ENCODE results near the gene CPEB4.

Gene CPEB4

DNA sequence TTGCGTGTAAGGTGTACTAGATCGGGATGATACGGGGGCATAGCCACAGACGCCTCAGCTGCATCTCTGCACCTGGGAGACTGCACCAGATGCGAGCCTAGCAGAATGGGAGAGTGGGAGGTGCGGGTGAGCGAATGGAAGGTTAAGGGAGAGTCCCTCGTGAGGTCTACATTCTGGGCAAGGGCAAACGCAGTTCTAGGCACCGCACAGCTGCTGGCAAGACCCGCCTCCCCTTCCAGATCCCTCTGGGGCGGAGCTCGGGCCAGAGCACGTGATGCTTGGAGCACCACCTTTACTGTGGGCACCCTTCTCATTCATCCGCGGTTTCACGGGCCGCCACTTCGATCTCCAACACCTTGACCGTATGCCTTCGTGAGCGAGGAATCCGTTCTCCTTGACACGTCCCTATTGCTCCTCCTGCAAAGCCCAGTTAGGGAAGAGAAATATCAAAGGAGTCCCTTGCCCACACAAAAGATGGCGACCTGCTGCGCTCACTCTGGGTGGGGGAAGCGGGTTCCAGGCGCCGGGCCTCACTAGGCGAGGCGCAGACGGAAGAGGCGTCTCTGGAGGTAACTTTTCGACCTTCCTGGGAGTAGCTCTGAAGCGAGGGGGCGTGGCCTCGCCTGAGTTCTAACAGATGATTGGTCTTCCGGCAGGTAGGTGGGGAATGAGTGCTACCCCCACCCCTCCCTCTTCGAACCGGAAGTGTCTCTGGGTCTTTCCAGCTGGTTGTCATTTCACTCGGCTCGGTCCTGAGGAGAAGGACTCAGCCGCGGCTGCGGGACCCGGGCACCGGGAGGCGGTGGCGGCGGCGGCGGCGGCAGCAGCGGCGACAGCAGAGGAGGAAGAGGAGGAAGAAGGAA is at the start of gene CPEB4:
Gene CPEB4 (plus strand): TSS at position 740 of the 863 bp plus-strand sequence. CDS start 1,385 bp downstream, outside the sequence.
- peak; percentile 96 for DNase-seq

DNA sequence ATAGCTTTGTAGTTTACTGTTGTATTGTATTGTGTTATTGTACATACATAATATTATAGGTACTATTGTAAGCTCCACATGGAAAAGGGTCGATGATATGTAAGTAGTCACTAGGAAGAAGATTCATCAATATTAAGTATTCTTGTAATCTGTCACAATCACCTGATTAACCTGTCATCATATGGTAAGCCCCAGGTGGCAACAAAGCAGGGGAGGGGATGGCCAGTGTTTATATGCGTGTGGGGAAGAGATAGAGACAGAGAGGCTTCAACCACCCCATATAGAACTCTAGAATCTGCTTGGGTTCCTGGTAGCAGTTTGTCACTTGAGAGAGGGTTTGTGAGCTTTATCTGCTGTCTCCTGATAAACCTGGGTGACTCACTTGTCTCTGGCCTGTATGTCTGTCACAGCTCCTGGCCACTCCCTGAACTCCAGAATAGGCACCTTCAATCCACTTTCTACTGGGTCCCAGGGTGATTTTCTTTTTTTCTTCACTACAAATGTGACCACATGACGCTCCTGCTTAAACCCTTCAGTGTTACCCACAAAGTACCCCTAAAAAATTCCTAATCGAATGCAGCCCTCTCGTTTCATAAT is 48.9 kb upstream of the CPEB4 start:
- no peak for DNase-seq

- no peak for DNase-seq
These were observed 47.8 kb upstream of the CPEB4 start for GRCh38 chr5:173840111-173840983.

- no peak for DNase-seq
These were observed 46.4 kb upstream of the CPEB4 start for GRCh38 chr5:173841710-173842109.

DNA sequence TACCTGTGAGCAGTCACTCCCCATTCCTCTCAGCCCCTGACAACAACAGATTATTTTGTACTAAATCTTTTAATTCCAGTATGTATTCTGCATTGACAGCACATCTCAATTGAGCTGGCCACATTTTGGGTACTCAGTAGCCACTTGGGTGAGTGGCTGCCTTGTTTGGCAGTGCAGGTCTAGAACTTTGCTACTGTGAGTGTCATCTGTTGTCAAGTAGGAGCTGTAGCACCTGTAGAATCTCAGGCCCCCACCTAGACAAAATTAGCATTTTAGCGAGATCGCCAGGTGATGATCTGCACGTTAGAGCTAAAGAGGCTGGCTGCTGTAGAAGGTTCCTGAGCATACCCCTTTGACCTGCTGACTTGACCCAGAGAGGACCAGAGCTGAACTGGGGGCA is 44.4 kb upstream of the CPEB4 start:
- no peak for DNase-seq

GRCh38 chr5:173845321-173845720 is 42.8 kb upstream of the CPEB4 start:
- DNase-seq: no peak

DNA sequence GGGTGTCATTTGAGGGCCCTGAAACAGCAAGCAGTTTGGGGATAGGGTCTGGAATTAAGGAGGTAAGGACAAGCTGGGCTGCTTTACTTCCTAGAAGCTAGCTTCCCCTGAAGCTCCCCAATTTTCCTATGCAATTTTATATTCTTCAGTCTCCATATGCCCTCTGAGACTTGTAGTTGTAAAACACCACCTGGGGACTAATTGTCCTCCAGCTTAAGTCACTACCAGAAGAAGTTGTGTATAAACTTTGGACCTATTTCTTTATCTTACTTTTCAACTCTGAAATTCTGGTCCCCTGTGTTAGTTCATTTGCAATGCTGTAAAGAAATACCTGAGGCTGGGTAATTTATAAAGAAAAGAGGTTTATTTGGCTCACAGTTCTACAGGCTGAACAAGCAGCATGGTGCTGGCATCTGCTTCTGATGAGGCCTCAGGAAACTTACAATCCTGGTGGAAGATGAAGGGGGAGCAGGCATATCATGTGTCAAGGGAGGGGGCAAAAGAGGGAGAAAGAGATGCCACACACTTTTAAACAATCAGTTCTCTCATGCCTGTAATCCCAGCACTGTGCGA is 41.1 kb upstream of the CPEB4 start:
- DNase-seq: no peak

GRCh38 chr5:173848986-173849596 is 39.1 kb upstream of the CPEB4 start:
- DNase-seq: no peak

DNA sequence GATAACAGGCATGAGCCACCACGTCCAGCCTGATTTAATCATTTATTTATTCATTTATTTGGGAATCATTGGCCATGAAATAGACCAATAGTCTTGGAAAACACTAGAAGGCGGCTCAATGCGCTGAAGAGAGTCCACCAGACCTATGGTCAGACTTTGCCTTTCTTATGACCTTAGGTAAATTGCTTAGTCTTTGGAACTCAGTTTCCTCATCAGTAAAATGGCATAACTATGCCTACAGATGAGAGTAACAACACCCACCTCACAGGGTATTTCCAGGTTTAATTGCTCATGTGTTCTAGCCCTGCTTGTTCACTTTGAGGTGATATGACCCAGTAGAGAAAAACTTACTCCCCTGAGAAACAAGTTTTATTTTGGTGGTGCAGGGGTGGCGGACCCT is 38.2 kb upstream of the CPEB4 start:
- DNase-seq: no peak

DNA sequence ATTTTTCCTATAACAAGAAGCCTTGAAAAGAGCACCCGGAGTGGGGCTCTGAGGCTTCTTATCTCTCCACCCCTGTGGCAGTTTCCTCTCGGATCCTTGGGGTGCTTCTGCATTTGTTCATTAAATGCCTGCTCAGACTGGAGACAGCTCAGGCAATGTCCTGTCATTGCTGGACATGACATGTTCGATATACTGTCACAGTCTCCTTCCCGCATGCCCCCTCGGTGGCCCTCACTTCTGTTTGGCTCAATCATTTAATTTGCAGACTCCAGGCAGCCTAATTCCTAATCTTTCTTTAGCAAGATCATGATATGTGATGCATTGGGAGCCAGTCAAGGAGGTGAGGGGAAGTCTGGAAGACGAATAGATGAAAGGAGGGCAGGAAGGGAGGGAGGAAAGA is 37.5 kb upstream of the CPEB4 start:
- DNase-seq: no peak

DNA sequence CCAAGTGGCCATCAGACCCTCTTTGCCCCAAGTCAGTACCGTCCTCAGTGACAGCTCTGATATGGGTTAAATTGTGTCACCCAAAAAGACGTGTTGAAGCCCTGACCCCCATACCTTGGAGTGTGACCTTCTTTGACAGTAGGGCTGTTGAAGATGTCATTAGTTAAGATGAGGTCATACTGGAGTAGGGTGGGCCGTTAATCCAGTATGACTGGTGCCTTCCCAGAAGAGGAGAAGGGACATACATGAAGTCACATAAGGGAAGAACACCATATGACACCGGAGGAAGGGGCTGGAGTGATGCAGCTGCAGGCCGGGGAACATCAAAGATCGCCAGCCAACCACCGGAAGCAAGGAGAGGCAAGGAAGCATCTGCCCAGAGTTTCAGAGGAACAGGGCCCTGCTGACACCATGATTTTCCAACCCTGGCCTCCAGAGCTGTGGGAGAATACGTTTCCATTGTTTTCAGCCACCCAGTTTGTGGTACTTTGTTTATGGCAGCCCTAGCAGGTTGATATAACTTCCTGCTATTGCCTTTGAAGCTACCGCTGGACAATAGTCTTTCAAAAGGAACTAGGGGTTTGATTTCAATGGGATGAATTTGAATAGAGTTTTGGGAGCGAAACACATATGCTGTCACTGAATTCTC is 36.4 kb upstream of the CPEB4 start:
- no peak for DNase-seq

GRCh38 chr5:173852790-173853359 is 35.3 kb upstream of the CPEB4 start:
- DNase-seq: no peak

- no peak for DNase-seq
These were observed 34.6 kb upstream of the CPEB4 start for GRCh38 chr5:173853370-173854131.

DNA sequence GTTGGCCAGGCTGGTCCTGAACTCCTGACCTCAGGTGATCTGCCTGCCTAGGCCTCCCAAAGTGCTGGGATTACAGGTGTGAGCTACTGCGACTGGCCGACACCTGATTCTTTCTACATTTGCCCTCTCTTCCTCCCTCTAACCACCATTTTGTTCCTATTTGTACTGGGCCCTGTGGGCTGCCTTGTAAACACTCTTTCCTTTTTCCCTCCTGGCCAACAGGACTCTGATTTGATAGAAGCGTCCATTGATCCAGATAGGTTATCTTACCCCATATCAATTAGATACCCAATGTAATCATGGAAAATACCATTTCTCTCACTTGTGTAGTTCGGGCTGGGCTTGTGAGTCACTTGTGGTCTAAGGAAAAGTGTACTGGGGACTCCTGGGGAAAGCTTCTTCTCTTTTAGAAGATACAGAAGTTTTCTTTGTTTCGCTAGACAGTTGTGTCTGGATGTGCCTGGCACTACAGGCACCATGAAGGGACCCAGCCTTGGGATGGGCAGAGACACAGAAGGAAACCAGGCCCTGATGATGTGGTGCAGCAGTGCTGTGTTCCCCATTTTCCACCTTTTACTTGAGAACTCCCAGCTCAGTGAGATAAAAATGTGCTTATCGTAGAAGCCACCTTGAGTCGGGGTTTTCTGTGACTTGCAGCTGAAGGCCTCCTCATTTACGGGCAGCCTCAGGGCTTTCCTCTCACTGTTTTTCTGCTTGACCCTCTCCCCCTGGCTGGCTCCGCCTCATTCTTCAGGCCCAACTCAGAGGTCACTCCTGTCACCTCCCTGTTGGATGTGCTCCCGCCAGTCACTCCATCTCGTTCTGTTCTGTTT is 32.8 kb upstream of the CPEB4 start:
- DNase-seq: no peak

GRCh38 chr5:173855995-173856656 is 32.0 kb upstream of the CPEB4 start:
- no peak for DNase-seq

GRCh38 chr5:173857234-173857633 is 30.9 kb upstream of the CPEB4 start:
- DNase-seq: no peak

- DNase-seq: no peak
These were observed 30.0 kb upstream of the CPEB4 start for GRCh38 chr5:173858021-173858669.

DNA sequence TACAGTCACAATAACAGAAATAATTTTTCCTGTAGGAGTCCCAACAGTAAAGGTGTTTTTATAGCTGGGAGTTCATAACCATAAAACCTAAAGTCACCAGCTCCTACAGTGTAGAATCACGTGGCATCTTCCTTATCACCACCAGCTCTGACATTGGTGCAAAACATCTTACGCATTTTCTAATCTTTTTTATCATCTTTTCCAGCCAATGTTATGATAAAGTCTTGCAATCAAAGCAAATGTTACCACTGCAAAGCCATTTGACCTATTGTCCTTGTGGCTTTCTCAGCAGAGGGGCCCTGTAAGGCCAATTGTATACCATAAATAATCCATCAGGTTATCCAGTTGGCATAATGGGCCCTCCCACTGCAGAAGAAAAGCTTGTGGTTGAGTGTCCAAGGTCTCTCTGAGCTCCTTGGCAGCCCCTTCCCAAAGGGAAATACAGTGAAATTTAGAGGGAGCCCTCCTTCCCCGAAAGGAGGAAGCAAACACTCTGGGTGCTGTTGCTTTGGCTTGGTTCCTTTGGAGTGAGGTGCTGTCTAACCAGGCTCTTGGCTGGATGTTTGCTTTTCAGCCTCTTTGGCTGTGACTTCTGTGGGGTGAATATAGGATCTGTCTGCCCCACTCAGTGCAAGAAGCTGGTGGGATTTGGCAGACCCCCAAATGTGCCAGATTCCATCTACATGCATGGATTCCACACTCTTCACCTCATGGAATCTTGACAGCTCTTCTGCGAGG is 29.3 kb upstream of the CPEB4 start:
- no peak for DNase-seq
